Measurements from ENCODE around the gene GPR61. TPM values are rescaled to one million over a fixed set of nuclear protein-coding genes. Genes with fewer than 3 reads are reported as not detected.

GPR61 gene
- total RNA-seq, 1 donor from 2014 or later: 0.53 TPM

DNA sequence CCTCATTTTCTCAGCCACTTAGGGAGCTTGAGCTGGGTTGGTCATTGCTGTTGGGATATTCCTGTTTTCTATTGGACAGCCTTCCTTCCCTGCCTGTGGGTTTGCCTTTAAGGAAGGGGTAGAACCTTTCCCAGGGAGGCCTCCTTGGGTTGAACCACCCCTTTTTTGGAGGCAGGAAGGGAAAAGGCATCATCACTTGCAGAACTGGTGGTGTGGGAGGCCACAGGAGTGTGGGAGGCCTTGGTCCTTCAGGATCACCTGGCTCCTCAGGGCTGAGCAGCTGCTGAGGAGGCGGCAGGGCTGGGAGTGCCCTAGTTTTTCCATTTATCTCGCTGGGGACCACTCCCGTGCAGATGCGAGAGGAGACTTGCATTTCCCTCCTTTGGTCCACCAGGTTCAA lies 46.4 kb upstream of the GPR61 start:
- TF ChIP-seq, protein P1, sequence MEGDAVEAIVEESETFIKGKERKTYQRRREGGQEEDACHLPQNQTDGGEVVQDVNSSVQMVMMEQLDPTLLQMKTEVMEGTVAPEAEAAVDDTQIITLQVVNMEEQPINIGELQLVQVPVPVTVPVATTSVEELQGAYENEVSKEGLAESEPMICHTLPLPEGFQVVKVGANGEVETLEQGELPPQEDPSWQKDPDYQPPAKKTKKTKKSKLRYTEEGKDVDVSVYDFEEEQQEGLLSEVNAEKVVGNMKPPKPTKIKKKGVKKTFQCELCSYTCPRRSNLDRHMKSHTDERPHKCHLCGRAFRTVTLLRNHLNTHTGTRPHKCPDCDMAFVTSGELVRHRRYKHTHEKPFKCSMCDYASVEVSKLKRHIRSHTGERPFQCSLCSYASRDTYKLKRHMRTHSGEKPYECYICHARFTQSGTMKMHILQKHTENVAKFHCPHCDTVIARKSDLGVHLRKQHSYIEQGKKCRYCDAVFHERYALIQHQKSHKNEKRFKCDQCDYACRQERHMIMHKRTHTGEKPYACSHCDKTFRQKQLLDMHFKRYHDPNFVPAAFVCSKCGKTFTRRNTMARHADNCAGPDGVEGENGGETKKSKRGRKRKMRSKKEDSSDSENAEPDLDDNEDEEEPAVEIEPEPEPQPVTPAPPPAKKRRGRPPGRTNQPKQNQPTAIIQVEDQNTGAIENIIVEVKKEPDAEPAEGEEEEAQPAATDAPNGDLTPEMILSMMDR (IDR thresholded peaks at IDR 0.05; ENCODE audit: unreplicated experiment): no peak

DNA sequence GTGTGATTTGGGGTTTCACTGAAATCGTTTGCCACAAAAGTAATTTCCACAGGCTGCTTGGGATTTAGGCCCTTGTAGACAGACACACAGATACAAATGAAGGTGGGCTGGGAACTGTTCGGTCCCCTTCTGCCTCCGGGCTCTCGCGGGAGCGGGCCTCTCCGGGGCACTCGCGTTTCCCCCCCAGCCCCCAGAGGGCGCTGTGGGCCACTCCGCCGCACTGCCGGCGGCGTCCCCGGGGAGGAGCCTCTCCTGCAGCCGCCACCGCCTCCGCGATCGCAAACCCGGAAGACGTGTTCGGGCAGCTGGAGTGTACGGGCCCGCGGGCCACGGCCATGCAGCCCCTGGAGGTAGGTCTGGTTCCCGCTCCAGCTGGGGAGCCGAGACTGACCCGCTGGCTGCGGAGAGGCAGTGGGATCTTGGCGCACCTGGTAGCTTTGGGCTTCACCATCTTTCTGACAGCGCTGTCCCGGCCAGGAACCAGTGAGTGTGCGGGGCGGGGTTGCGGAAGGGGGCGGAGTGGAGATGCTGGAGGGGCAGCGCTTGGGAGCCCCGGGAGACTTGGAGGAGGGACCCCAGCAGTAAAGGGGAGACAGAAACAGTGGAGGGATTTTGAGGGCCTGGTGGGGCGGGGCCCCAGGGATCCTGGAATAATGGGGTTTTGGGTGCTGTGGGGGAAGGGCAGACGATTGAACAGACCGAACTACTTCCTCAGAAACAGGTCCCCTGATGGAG lies 45.7 kb upstream of the GPR61 start, which contains the start of gene CYB561D1:
Gene CYB561D1, plus strand, starts transcription at position 290 of the 735 bp plus-strand sequence. Its CDS starts 46 bp downstream, at position 336.
- DNase-seq (ENCODE audit: low spot score, unreplicated experiment): peak; percentile 91
- Mint-ChIP-seq H3K4me1 (ENCODE audit: low read depth) (no peaks in the 10 kb centered on the region), H3K9me3 (ENCODE audit: low read depth) (no peaks in the 10 kb centered on the region), H3K27me3 (no peaks in the 10 kb centered on the region), H3K36me3 (ENCODE audit: insufficient read depth) (peaks cover 4% of the 10 kb centered on the region), H3K4me3 (ENCODE audit: low read depth) (peak within 1 kb of the TSS; percentile 91), H3K27ac (peak within 1 kb of the TSS; percentile 92)
- TF ChIP-seq, protein P1 (IDR thresholded peaks at IDR 0.05; ENCODE audit: unreplicated experiment): peak; percentile 95

More for the DNA sequence above, 46.4 kb upstream of the GPR61 start:
- H3K36me3 Mint-ChIP-seq (ENCODE audit: insufficient read depth): peaks cover 4% of the 10 kb centered on the region
- H3K4me3 Mint-ChIP-seq (ENCODE audit: low read depth): peak overlapping the region; percentile 91
- no peak for DNase-seq (ENCODE audit: low spot score, unreplicated experiment)
- H3K27ac Mint-ChIP-seq: no peak overlapping the region
- H3K4me1 Mint-ChIP-seq (ENCODE audit: low read depth): no peaks in the 10 kb centered on the region
- H3K9me3 Mint-ChIP-seq (ENCODE audit: low read depth): no peaks in the 10 kb centered on the region
- no peaks in the 10 kb centered on the region for H3K27me3 Mint-ChIP-seq

DNA sequence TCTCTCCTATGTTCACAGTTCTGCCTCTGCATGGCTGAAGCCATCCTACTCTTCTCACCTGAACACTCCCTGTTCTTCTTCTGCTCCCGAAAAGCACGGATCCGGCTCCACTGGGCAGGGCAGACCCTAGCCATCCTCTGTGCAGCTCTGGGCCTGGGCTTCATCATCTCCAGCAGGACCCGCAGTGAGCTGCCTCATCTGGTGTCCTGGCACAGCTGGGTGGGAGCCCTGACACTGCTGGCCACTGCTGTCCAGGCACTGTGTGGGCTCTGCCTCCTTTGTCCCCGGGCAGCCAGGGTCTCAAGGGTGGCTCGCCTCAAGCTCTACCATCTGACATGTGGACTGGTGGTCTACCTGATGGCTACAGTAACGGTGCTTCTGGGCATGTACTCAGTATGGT lies 43.9 kb upstream of the GPR61 start:
- no peaks in the 10 kb centered on the region for H3K4me1 Mint-ChIP-seq (ENCODE audit: low read depth)
- peak overlapping the region; percentile 91 for H3K4me3 Mint-ChIP-seq (ENCODE audit: low read depth)
- peaks cover 3% of the 10 kb centered on the region for H3K36me3 Mint-ChIP-seq (ENCODE audit: insufficient read depth)
- H3K27ac Mint-ChIP-seq: no peak overlapping the region
- no peak for DNase-seq (ENCODE audit: low spot score, unreplicated experiment)
- H3K27me3 Mint-ChIP-seq: no peaks in the 10 kb centered on the region
- TF ChIP-seq, protein P1 (IDR thresholded peaks at IDR 0.05; ENCODE audit: unreplicated experiment): no peak
- H3K9me3 Mint-ChIP-seq (ENCODE audit: low read depth): no peaks in the 10 kb centered on the region

DNA sequence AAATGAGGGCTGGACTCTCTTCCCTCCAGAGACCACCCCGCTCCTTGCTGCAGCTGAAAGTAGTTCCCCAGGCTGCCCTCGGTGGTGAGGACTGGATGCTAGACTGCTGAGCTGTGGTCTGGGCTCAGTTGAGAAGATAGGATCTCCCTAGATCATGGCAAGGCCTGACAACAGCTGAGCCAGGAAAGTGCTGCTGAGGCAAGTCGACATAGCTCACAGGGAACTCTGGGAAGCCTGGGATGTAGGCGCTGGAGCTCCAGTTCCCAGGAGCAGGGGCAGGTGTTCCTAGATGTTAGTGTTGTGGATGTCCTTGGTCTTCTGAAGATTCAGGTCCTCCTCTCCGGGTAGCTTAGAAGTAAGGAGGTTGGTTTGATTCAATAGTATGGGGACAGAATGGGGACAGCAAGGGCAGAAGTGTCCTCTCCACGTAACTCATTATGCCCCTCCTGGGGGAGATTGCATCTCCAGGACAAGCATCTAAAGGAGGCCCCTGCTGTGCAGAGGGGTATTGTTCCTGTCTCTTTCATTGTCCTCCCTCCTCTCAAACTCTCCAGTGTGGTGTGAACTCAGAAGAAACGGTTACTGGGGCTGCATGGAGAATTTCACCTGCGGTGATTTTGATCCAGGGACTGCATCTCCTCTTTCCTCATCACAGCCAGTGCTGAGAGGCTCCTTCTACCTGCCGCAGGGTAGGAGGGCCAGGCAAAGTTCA lies 42.1 kb upstream of the GPR61 start:
- no peak for DNase-seq (ENCODE audit: low spot score, unreplicated experiment)
- Mint-ChIP-seq H3K4me3 (ENCODE audit: low read depth) (no peak overlapping the region), H3K27me3 (no peaks in the 10 kb centered on the region), H3K9me3 (ENCODE audit: low read depth) (no peaks in the 10 kb centered on the region), H3K27ac (no peak overlapping the region), H3K4me1 (ENCODE audit: low read depth) (no peaks in the 10 kb centered on the region), H3K36me3 (ENCODE audit: insufficient read depth) (peaks cover 3% of the 10 kb centered on the region)
- TF ChIP-seq, protein P1 (IDR thresholded peaks at IDR 0.05; ENCODE audit: unreplicated experiment): no peak

DNA sequence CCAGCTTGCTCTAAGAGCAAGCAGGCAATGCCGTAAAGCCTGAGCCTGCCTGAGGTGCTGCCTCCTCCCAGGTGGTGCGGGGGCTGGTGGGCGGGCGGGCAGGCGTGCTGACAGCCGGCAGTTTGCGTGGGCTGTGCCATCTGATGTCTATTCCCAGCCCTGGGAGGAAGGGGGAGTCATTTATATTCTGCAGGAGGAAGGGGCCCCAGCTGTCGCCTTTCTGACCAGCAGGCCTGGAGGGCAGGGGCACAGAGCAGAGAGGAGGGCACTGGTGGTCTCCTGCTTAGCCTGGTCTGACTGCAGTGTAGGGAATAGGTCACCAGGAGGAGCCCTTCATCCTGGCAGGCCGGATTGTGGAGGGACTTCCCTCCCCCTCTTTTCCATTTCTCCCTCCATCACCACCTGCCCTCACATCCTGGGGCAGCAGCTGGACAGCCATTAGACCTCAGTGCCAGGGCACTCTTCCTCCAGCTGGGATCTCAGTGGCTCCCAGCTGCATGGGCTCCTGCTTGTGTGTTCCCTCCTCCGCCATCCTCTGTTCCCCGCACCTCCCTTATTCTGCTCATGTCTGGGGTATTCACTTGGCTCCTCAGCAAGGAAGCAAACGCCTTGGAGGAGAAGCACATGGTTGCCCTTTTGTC lies 41.4 kb upstream of the GPR61 start:
- Mint-ChIP-seq H3K4me3 (ENCODE audit: low read depth) (no peak overlapping the region), H3K27me3 (no peaks in the 10 kb centered on the region), H3K27ac (no peak overlapping the region), H3K4me1 (ENCODE audit: low read depth) (no peaks in the 10 kb centered on the region), H3K9me3 (ENCODE audit: low read depth) (no peaks in the 10 kb centered on the region), H3K36me3 (ENCODE audit: insufficient read depth) (peaks cover 3% of the 10 kb centered on the region)
- TF ChIP-seq, protein P1 (IDR thresholded peaks at IDR 0.05; ENCODE audit: unreplicated experiment): peak; percentile 64
- peak; percentile 28 for DNase-seq (ENCODE audit: low spot score, unreplicated experiment)
